ENCODE measurements around the gene DGKB.

Gene DGKB

GRCh38 chr7:14229047-14229446 lies 673.5 kb downstream of the DGKB start:
- no peak overlapping the region for H3K4me3 ChIP-seq (ENCODE audit: low read length)
- DNase-seq (ENCODE audit: low read depth) = no peak
- no peak for TF ChIP-seq CTCF (conservative IDR thresholded peaks at IDR 0.05; ENCODE audit: low read depth, low read length)

- no peak overlapping the region for H3K4me3 ChIP-seq (ENCODE audit: low read length)
- DNase-seq (ENCODE audit: low read depth) = no peak
- no peak for TF ChIP-seq CTCF (conservative IDR thresholded peaks at IDR 0.05; ENCODE audit: low read depth, low read length)
Observed at GRCh38 chr7:14228341-14228740, 674.2 kb downstream of the DGKB start.

GRCh38 chr7:14226126-14226525 lies 676.4 kb downstream of the DGKB start:
- no peak for TF ChIP-seq CTCF (conservative IDR thresholded peaks at IDR 0.05; ENCODE audit: low read depth, low read length)
- DNase-seq (ENCODE audit: low read depth) = peak; percentile 72
- no peak overlapping the region for H3K4me3 ChIP-seq (ENCODE audit: low read length)

GRCh38 chr7:14219125-14219524 lies 683.4 kb downstream of the DGKB start:
- no peak for TF ChIP-seq CTCF (conservative IDR thresholded peaks at IDR 0.05; ENCODE audit: low read depth, low read length)
- DNase-seq (ENCODE audit: low read depth) = peak; percentile 20
- H3K4me3 ChIP-seq (ENCODE audit: low read length) = no peak overlapping the region

GRCh38 chr7:14218338-14218737 lies 684.2 kb downstream of the DGKB start:
- TF ChIP-seq CTCF (conservative IDR thresholded peaks at IDR 0.05; ENCODE audit: low read depth, low read length) = no peak
- no peak overlapping the region for H3K4me3 ChIP-seq (ENCODE audit: low read length)
- no peak for DNase-seq (ENCODE audit: low read depth)

GRCh38 chr7:14209896-14210484 lies 692.6 kb downstream of the DGKB start:
- DNase-seq (ENCODE audit: low read depth) = no peak
- no peak overlapping the region for H3K4me3 ChIP-seq (ENCODE audit: low read length)
- TF ChIP-seq CTCF (conservative IDR thresholded peaks at IDR 0.05; ENCODE audit: low read depth, low read length) = no peak

- TF ChIP-seq CTCF (conservative IDR thresholded peaks at IDR 0.05; ENCODE audit: low read depth, low read length) = no peak
Observed at GRCh38 chr7:14207711-14208110, 694.8 kb downstream of the DGKB start.

More at GRCh38 chr7:14207711-14208110, 694.8 kb downstream of the DGKB start:
- H3K4me3 ChIP-seq (ENCODE audit: low read length) = no peak overlapping the region
- DNase-seq (ENCODE audit: low read depth) = no peak

All from retinal pigment epithelial cell (primary cell).